ENCODE data around the gene SNX5.

Gene SNX5

DNA sequence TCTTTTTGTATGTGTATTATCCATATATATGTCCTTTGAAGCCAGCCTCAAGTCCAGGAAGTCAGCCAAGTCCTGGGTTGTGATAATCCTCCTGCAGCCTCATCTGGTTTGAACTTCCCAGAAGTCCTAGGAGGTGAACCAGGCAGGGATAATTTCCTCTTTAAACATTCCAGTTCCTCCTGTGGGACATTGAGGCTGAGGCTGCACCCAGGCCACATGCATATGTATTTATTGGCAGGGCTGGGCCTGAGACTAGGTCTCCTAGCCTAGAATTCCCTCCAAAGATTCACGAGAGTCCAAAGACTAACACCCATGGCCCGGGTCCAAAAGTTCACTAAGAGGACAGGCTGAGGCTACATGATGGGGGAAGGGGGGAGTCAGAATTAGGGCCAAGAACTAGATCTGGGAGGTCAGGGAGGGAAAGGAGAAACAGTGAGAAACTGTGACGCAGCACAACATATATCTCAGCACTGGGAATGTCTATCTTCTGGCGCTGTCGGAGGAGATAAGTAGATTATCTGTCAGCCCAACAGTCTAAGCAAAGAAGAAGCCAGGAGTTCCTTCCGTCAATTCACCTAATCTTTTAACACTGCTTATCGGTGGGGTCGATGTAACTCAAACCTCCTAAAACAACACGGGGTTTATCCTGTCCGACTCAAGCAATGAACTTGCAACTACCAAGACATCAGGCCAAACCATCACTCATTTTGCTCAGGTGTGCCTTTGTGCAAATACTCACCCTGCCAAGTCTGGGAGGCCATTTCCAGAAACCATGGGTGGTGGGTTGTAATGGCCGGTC, 43.3 kb downstream of the SNX5 start:
- TF ChIP-seq, protein P1, sequence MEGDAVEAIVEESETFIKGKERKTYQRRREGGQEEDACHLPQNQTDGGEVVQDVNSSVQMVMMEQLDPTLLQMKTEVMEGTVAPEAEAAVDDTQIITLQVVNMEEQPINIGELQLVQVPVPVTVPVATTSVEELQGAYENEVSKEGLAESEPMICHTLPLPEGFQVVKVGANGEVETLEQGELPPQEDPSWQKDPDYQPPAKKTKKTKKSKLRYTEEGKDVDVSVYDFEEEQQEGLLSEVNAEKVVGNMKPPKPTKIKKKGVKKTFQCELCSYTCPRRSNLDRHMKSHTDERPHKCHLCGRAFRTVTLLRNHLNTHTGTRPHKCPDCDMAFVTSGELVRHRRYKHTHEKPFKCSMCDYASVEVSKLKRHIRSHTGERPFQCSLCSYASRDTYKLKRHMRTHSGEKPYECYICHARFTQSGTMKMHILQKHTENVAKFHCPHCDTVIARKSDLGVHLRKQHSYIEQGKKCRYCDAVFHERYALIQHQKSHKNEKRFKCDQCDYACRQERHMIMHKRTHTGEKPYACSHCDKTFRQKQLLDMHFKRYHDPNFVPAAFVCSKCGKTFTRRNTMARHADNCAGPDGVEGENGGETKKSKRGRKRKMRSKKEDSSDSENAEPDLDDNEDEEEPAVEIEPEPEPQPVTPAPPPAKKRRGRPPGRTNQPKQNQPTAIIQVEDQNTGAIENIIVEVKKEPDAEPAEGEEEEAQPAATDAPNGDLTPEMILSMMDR (IDR thresholded peaks at IDR 0.05; ENCODE audit: low read depth, low read length, missing control alignments) = no peak
- H3K4me3 ChIP-seq (ENCODE audit: low read depth, low read length) = no peak overlapping the region
- no peak for DNase-seq (ENCODE audit: low read depth)
- in situ Hi-C loops (cut with HindIII; ENCODE audit: low sequenced_read_pairs) = no loop called here

DNA sequence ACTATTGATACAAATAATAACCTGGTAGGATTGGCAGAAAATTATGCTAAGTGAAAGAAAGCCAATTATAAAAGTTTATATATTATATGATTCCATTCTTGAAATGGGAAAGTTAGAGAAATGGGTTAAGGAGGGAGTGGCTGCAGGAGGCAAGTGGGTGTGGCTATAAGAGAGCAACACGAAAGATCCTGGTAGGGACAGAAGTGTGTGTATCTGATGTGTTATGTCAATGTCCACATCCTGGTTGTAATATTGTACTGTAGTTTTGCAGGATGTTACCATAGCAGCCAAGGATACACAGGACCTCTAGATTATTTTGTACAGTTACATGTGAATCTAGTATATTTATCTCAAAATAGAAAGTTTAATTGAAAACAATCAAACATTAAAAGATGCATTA, 46.8 kb downstream of the SNX5 start:
- H3K4me3 ChIP-seq (ENCODE audit: low read depth, low read length) = no peak overlapping the region
- in situ Hi-C loops (cut with HindIII; ENCODE audit: low sequenced_read_pairs) = no loop called here
- TF ChIP-seq, protein P1 (IDR thresholded peaks at IDR 0.05; ENCODE audit: low read depth, low read length, missing control alignments) = no peak
- DNase-seq (ENCODE audit: low read depth) = no peak

DNA sequence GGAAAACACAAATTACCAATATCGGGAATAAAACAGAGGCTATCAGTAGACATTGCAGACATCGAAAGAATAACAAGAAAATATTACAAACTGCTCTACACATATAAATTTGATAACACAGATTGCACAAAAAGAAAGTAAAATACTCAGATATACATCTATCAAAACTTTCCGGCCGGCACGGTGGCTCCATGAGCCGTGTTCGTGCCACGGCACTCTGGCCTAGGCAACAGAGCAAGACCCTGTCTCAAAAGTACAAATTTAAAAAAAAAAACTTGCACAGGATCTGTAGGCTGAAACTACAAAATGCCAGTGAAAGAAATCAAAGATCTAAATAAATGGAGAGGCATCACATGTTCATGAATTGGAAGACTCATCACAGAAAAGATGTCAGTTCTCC, 49.4 kb downstream of the SNX5 start:
- DNase-seq (ENCODE audit: low read depth) = no peak
- no peak overlapping the region for H3K4me3 ChIP-seq (ENCODE audit: low read depth, low read length)
- in situ Hi-C loops (cut with HindIII; ENCODE audit: low sequenced_read_pairs) = no loop called here
- TF ChIP-seq, protein P1 (IDR thresholded peaks at IDR 0.05; ENCODE audit: low read depth, low read length, missing control alignments) = no peak

DNA sequence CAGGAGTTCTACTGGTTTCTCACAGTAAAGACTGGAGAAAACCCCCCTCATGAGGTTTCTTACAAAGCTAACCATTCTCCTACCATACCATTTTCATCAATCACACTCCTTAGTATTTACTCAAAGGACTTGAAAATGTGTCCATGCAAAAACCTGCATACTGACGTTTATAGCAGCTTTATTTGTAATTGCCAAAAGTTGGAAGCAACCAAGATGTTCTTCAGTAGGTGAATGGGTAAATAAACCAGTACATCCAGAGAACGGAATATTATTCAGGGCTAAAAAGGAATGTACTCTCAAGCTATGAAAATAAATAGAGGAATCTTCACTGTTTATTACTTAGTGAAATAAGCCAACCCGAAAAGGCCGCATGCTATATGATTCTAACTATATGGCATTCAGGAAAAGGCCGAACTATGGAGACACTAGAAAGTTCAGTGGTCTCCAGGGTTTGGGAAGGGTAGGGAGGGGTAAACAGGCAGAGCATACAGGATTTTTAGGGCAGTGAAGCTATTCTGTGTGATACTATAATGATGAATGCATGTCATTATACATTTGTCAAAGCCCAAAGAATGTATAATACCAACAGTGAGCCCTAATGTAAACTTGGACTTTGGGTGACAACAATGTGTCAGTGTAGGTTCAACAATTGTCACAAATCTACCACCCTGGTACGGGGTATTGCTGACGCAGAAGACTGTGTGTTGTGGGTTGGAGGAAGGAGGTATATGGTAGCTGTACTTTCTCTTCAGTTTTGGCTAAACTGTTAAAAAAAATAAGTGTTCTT, 50.6 kb downstream of the SNX5 start:
- no peak for DNase-seq (ENCODE audit: low read depth)
- TF ChIP-seq, protein P1 (IDR thresholded peaks at IDR 0.05; ENCODE audit: low read depth, low read length, missing control alignments) = no peak
- in situ Hi-C loops (cut with HindIII; ENCODE audit: low sequenced_read_pairs) = no loop called here
- H3K4me3 ChIP-seq (ENCODE audit: low read depth, low read length) = no peak overlapping the region

DNA sequence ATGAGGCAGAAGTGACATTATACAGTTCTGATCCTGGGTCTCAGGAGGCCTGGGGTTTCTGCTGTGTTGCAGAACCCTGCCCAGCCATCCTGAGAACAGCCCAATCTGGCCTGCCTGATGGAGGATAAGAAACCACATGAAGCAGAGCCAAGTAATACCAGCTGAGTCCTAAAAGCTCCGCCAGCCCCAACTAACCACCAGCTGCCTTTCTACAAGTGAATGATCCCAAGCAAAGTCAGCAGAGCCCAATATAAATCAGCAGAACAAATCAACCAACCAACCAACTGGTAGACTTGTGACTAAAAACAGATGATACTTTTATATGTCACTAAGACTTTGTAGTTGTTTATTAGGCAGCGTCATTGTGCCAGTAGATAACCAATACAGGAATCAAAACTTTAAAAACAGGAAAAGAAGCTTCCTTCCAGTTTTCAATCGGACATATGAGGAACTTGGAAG, 52.1 kb downstream of the SNX5 start:
- in situ Hi-C loops (cut with HindIII; ENCODE audit: low sequenced_read_pairs) = no loop called here
- no peak for DNase-seq (ENCODE audit: low read depth)
- TF ChIP-seq, protein P1 (IDR thresholded peaks at IDR 0.05; ENCODE audit: low read depth, low read length, missing control alignments) = no peak
- no peak overlapping the region for H3K4me3 ChIP-seq (ENCODE audit: low read depth, low read length)

DNA sequence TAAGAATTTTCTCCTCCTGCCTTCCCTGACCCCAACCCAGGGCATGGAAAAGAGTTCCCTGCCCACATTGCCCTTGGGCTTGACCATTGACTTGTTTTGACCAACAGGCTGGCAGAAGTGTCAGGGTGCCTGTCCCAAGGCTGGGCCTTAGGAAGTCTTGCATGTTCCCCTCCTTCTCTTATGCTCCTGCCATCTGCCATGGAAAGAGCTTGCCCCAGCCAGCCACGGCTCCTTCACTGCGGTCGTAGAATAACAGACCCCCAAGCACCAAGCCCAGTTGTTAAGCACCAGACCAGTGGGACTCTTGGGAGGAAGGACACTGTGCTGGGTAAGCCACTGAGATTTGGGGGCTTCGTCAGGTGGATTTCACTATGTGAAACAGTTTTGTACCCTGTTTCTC, 53.6 kb downstream of the SNX5 start:
- TF ChIP-seq, protein P1 (IDR thresholded peaks at IDR 0.05; ENCODE audit: low read depth, low read length, missing control alignments) = no peak
- DNase-seq (ENCODE audit: low read depth) = no peak
- H3K4me3 ChIP-seq (ENCODE audit: low read depth, low read length) = no peak overlapping the region
- in situ Hi-C loops (cut with HindIII; ENCODE audit: low sequenced_read_pairs) = no loop called here

Data from astrocyte of the cerebellum (primary cell).